ENCODE data around the gene DPH2.

Gene DPH2

GRCh38 chr1:43970502-43970901 lies 692 bp downstream of the DPH2 start:
- no peak for DNase-seq

GRCh38 chr1:43970911-43971310 lies 1.1 kb downstream of the DPH2 start:
- no peak for DNase-seq

- no peak for DNase-seq
Measured at GRCh38 chr1:43971336-43971980, 1.6 kb downstream of the DPH2 start.

- DNase-seq = no peak
Measured at GRCh38 chr1:43973981-43974442, 4.2 kb downstream of the DPH2 start.

- peak; percentile 96 for DNase-seq
Measured at GRCh38 chr1:43974443-43975248, 4.8 kb downstream of the DPH2 start, which contains the start of gene ATP6V0B. Gene ATP6V0B, plus strand, starts transcription at chr1:43974960. Its CDS starts 81 bp downstream, at chr1:43975041.

- DNase-seq = no peak
Measured at GRCh38 chr1:43975249-43975961, 5.6 kb downstream of the DPH2 start.

GRCh38 chr1:43976045-43976444 lies 6.2 kb downstream of the DPH2 start:
- DNase-seq = no peak

- DNase-seq = no peak
Measured at GRCh38 chr1:43976890-43977289, 7.1 kb downstream of the DPH2 start.

GRCh38 chr1:43977376-43978263 lies 7.8 kb downstream of the DPH2 start:
- no peak for DNase-seq

- no peak for DNase-seq
Measured at GRCh38 chr1:43978264-43978550, 8.4 kb downstream of the DPH2 start.

GRCh38 chr1:43978551-43979260 lies 8.9 kb downstream of the DPH2 start, which contains the start of gene B4GALT2:
Gene B4GALT2, plus strand, starts transcription at chr1:43979210. Its CDS starts 1,951 bp downstream, at chr1:43981161.
- DNase-seq = peak; percentile 27

GRCh38 chr1:43979261-43979527 lies 9.4 kb downstream of the DPH2 start:
- no peak for DNase-seq

- no peak for DNase-seq
Measured at GRCh38 chr1:43979528-43980254, 9.9 kb downstream of the DPH2 start.

GRCh38 chr1:43980255-43981134 lies 10.7 kb downstream of the DPH2 start:
- no peak for DNase-seq

- no peak for DNase-seq
Measured at GRCh38 chr1:43981135-43981491, 11.3 kb downstream of the DPH2 start.

- DNase-seq = no peak
Measured at GRCh38 chr1:43981636-43982035, 11.8 kb downstream of the DPH2 start.

- no peak for DNase-seq
Measured at GRCh38 chr1:43982241-43982640, 12.4 kb downstream of the DPH2 start.

- no peak for DNase-seq
Measured at GRCh38 chr1:43982808-43983207, 13.0 kb downstream of the DPH2 start.

- DNase-seq = no peak
Measured at GRCh38 chr1:43983253-43983899, 13.6 kb downstream of the DPH2 start.

- DNase-seq = no peak
Measured at GRCh38 chr1:43984855-43985254, 15.0 kb downstream of the DPH2 start.
